Mesodermal cell (in vitro differentiated cells): ENCODE measurements around the gene CD1B.

Experiments used
- H3K27ac ChIP-seq: 2 replicates; pipeline ENCODE4 v1.7.0; 2013; ENCODE audit warnings: mild to moderate bottlenecking, low read depth, low read length, moderate library complexity; ENCODE audit not compliant: severe bottlenecking
- H3K36me3 ChIP-seq: 2 replicates; pipeline ENCODE4 v1.7.1; 2013; ENCODE audit warnings: mild to moderate bottlenecking, low read length, moderate library complexity; ENCODE audit not compliant: control insufficient read depth, insufficient read depth
- H3K4me1 ChIP-seq: one replicate; pipeline ENCODE4 v1.7.1; 2013; ENCODE audit warnings: mild to moderate bottlenecking, low read length; ENCODE audit not compliant: insufficient read depth, control insufficient read depth, poor library complexity, severe bottlenecking
- H3K4me3 ChIP-seq: 2 replicates; pipeline ENCODE4 v1.7.0; 2013; ENCODE audit warnings: low read length, control low read depth, mild to moderate bottlenecking; ENCODE audit not compliant: insufficient read depth, poor library complexity, severe bottlenecking; ENCODE audit errors: extremely low read depth
- H3K9me3 ChIP-seq: 2 replicates; pipeline ENCODE4 v1.7.1; 2013; ENCODE audit warnings: mild to moderate bottlenecking, low read length, moderate library complexity; ENCODE audit not compliant: control insufficient read depth
- WGBS, 2 experiments: methylation state at CpG; one replicate each; pipeline ENCODE4 v1.1.5; 2013; ENCODE audit warnings: missing lambda C conversion rate in 2 of 2; ENCODE audit not compliant: insufficient coverage in 2 of 2; 5-methylcytosine and 5-hydroxymethylcytosine counted together

CD1B gene

GRCh38 chr1:158328426-158328825 is 2.9 kb downstream of the CD1B start:
- H3K36me3 ChIP-seq: no peaks in the 10 kb centered on the region
- no peak overlapping the region for H3K27ac ChIP-seq
- H3K4me3 ChIP-seq: no peak overlapping the region
- no CpG with 5 or more reads among the region's 3 CpGs for WGBS, 2 experiments
- no peaks in the 10 kb centered on the region for H3K4me1 ChIP-seq
- H3K9me3 ChIP-seq: no peaks in the 10 kb centered on the region

- H3K4me3 ChIP-seq: no peak overlapping the region
- H3K36me3 ChIP-seq: no peaks in the 10 kb centered on the region
- H3K4me1 ChIP-seq: no peaks in the 10 kb centered on the region
- no peak overlapping the region for H3K27ac ChIP-seq
- H3K9me3 ChIP-seq: no peaks in the 10 kb centered on the region
Observed at GRCh38 chr1:158327481-158327880, 3.9 kb downstream of the CD1B start.

- Histone ChIP-seq H3K4me1 (no peaks in the 10 kb centered on the region), H3K4me3 (no peak overlapping the region), H3K27ac (no peak overlapping the region), H3K36me3 (no peaks in the 10 kb centered on the region), H3K9me3 (no peaks in the 10 kb centered on the region)
- no CpG with 5 or more reads among the region's 4 CpGs for WGBS, 2 experiments
Observed at GRCh38 chr1:158324395-158324794, 6.9 kb downstream of the CD1B start.

- 87 to 93% methylated on average over 1 of the region's 1 CpG for WGBS, 2 experiments
- Histone ChIP-seq H3K27ac (no peak overlapping the region), H3K4me3 (no peak overlapping the region), H3K36me3 (no peaks in the 10 kb centered on the region), H3K9me3 (no peaks in the 10 kb centered on the region), H3K4me1 (no peaks in the 10 kb centered on the region)
Observed at GRCh38 chr1:158323866-158324265, 7.5 kb downstream of the CD1B start.

- WGBS, 2 experiments: no CpG with 5 or more reads among the region's 2 CpGs
- no peaks in the 10 kb centered on the region for H3K36me3 ChIP-seq
Observed at GRCh38 chr1:158311066-158311465, 20.3 kb downstream of the CD1B start.

GRCh38 chr1:158310623-158311022 is 20.7 kb downstream of the CD1B start:
- no peaks in the 10 kb centered on the region for H3K4me1 ChIP-seq
- no peak overlapping the region for H3K27ac ChIP-seq
- no peaks in the 10 kb centered on the region for H3K36me3 ChIP-seq
- H3K4me3 ChIP-seq: no peak overlapping the region
- H3K9me3 ChIP-seq: no peaks in the 10 kb centered on the region
- WGBS, 2 experiments: no CpG with 5 or more reads among the region's 1 CpG

More at GRCh38 chr1:158311066-158311465, 20.3 kb downstream of the CD1B start:
- no peak overlapping the region for H3K27ac ChIP-seq
- H3K9me3 ChIP-seq: no peaks in the 10 kb centered on the region
- H3K4me1 ChIP-seq: no peaks in the 10 kb centered on the region
- H3K4me3 ChIP-seq: no peak overlapping the region

GRCh38 chr1:158295791-158296190 is 35.5 kb downstream of the CD1B start:
- Histone ChIP-seq H3K9me3 (no peaks in the 10 kb centered on the region), H3K27ac (no peak overlapping the region), H3K4me1 (no peaks in the 10 kb centered on the region), H3K4me3 (no peak overlapping the region), H3K36me3 (no peaks in the 10 kb centered on the region)
- WGBS, 2 experiments: 60 to 100% methylated on average over 1 of the region's 2 CpGs

GRCh38 chr1:158290321-158290844 is 40.9 kb downstream of the CD1B start:
- Histone ChIP-seq H3K4me1 (no peaks in the 10 kb centered on the region), H3K4me3 (no peak overlapping the region), H3K9me3 (no peaks in the 10 kb centered on the region), H3K36me3 (no peaks in the 10 kb centered on the region), H3K27ac (no peak overlapping the region)
- WGBS, 2 experiments: 96 to 97% methylated on average over 4 to 5 of the region's 5 CpGs

- Histone ChIP-seq H3K4me1 (no peaks in the 10 kb centered on the region), H3K9me3 (no peaks in the 10 kb centered on the region), H3K4me3 (no peak within 1 kb of the TSS), H3K27ac (no peak within 1 kb of the TSS), H3K36me3 (no peaks in the 10 kb centered on the region)
- 92 to 96% methylated on average over 3 of the region's 4 CpGs for WGBS, 2 experiments
Observed at GRCh38 chr1:158289811-158290210, 41.5 kb downstream of the CD1B start, which contains the start of gene CD1C. TSS of gene CD1C (plus strand) at chr1:158289923. CDS start at chr1:158290065, 142 bp downstream.

- no peak overlapping the region for H3K4me3 ChIP-seq
- no peaks in the 10 kb centered on the region for H3K36me3 ChIP-seq
- no peak overlapping the region for H3K27ac ChIP-seq
- no CpG with 5 or more reads among the region's 1 CpG for WGBS, 2 experiments
- H3K9me3 ChIP-seq: no peaks in the 10 kb centered on the region
- no peaks in the 10 kb centered on the region for H3K4me1 ChIP-seq
Observed at GRCh38 chr1:158286941-158287346, 44.4 kb downstream of the CD1B start.

- Histone ChIP-seq H3K36me3 (no peaks in the 10 kb centered on the region), H3K4me1 (no peaks in the 10 kb centered on the region), H3K27ac (no peak overlapping the region), H3K4me3 (no peak overlapping the region), H3K9me3 (no peaks in the 10 kb centered on the region)
- WGBS, 2 experiments: 89 to 96% methylated on average over 3 to 4 of the region's 4 CpGs
Observed at GRCh38 chr1:158286487-158286886, 44.8 kb downstream of the CD1B start.
